MV-4-11 (cell line): Measurements from ENCODE around the gene NMD3.
"Not testable (repeated sequence)": the region's sequence is repeated elsewhere in the genome, so short reads cannot be mapped to it uniquely, and the experiment has no call there.

Experiments
- DNase-seq: peaks from one replicate; lab custom pipeline; 2025; lab: John Stamatoyannopoulos, UW

The NMD3 gene

DNA sequence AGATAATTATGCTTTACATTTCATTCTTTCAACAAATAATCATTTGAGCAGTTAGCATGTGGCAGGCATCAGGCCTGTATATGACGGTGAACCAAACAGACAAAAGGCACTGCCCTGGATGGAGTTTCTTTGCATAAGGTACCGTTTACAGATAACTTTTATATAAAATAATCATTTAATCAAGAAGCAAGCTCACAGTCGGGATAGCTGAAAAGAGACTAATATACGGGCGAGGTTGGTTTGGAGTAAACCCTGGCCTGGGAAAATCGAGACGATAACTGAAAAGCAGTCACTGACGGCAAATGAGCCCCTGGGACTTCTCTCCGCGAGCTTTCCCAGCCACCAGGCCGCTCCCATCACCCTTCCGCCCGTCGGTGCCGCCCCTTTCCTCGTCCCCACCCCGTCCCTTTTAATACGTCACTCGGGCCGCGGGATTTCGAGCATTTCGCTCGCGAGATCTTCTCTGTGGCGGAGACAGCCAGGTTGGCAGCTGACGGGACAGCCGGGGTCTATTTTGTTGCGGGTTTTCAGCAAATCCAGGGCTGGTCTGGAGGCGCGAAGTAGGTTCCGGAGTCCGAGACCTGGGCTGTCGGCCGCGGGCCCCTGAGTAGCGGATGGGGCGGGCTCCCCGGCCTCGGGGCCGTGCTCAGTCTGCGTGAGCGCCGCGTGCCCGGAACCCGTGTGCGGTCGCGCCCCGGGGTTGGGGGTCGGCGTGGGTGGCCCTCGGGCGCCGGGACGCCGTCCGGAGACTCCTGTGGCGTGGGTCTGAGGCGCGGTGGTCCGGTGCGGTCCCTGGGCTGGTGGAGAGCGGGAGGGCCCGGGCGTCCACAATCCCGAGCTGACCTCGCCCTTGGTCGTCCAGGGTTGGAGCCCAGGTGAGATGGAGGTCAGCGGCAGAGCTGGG is at the start of gene NMD3:
Gene NMD3 (plus strand): TSS at position 462 of the 904 bp plus-strand sequence. CDS start 703 bp downstream, outside the sequence.
- peak; percentile 81 for DNase-seq

DNA sequence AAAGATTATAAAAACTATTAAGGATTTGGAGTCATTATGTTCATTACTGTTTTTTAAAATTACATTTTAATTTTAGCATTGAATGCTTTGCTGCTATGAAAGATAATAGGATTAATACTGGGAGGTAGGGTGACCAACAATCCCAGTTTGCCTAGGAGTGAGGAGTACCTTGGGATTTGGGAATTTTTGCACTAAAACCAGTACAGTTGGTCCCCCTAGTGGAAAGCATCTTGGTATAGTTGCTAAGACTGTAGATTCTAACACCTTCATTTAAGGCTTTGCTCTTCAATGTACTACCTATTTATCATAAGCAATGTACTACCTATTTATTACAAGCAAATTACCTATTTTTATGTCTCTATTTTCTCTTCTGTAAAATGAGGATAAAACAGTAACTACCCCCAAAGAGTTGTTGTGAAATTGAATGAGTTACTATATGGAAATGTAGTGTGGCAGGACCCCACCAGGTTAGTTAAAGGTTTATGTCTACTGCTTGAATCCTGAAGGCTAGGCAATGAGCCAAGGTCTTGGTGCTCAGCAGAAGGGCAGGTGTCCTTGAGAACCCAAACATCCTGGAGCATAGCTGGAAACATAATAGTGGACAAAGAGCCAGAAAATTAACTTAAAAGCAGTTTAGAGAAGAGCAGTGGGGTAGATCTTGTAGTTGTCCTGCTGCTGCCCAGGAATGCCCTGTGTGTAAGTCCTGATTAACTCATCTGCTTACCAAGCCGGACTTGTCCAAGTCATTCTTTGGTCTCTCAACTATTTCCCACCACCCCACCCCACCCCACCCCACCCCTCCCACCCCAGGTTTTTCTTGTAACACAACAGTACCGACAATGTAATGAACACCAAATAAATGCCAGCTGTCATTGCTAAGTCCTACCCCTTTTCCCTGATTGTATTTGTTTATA is 49.2 kb upstream of the NMD3 start:
- DNase-seq = no peak

DNA sequence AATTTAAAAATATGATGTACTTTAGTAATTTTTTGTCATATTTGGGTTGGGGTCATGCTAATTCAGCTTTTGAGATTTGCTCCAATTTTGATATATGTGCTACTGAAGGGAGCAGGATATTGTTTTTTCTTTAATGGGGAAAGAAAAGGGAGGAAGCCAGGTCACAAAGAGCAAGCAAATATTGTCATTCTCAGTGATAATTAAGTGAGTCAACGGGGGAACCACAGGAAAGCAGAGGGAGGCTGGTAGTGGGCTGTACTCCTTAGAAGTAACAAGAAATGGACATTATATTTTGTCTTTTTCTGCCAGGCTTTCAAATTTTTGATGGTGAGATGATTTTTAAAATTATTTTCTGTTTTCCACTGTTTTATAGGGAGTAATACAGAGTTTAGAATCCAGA is 45.6 kb upstream of the NMD3 start:
- no peak for DNase-seq

DNA sequence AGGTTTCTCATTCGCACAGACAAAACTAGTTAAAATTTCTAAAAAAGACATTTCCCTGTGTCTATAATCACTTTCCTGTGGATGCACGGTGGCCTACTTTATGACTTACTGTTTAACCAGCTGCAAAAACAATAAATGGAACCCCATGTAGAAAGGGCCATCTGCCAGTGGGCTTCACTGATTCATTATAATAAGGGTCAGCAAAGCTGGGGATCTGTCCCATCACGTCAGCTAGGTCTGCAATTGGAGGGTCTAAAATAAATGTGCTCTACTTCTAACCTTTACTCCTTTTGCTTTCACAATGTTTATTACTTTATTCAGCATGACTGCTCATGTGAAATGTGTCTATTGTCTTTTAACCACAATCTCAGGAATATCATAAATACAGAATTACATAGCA is 43.1 kb upstream of the NMD3 start:
- no peak for DNase-seq

DNA sequence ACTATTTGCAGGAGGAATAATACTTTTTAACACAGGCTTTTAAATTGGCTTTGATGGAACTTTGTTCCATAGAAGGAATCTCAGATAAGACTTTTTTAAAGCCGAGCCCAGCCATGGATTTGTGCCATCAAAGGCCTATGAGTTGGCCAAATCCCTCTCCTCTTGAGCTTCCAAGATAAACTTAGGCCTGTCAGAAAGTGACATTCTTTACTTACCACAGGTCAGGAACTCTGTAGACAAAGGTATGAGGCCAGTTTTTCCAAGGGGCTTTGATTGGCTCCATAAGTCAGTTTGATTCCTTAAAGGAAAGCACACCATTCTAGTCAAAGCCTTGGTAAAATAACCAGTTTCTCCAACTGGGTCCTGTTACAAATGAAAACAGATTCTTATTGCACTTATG is 39.7 kb upstream of the NMD3 start:
- DNase-seq = not testable (repeated sequence)

DNA sequence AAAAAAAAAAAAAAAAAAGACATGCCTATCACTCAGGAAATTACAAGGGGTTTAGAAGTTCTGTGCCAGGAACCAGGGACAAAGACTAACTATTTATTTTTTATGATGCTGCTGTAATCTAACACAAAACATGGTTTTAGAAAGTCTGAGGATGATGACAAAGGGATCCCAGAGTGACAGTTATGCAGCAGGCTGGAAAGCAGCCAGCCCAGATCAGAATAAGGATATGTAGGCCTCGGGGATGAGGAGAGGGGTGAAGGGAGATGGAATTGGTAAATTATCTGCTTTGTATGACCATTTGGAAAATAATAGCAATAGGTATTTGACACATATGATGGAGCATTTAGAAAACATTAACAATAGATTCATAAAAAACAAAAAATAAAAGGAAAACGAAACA is 34.1 kb upstream of the NMD3 start:
- DNase-seq = no peak

DNA sequence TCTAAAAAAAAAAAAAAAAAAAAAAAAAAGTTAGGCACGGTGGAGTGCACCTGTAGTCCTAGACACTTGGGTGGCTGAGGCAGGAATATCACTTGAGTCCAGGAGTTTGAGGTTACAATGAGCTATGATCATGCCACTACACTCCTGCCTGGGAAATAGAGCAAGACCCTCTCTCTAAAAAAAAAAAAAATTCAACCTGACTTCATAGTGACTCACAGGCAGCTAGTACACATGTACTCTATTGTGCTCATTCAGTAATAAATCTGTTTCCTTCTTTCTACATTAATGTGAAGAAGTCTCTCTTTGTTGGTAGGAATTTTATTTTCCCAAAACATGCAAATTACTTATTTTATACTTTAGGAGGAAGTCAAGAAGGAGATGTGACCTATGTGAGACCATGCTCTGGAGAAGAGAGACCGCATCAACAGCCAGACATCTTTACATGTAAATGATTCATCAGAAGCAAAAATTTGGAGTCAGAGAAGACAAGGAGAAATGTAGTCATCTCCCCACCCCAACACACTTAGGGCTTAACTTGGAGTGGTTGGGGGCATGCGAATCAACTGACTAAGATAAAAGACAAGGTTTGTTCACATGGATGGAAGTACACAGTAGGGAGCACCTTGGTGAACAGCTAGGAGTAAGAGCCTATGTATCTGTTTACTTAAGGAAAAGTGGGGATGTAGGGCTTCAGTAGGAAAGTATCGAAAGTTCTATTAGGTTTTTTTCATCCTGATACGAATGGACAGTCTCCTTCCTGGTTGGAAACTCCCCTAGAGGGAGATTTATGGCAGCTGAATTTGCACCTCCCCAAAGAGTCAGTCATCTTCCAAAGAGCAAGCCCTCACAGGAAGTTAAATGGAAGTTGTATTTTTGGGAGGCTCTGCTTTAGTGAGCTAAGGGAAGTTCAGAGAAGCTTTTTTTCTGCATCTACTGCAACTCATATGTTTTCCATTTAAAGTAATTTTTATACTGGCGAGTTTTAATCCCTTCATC is 23.0 kb upstream of the NMD3 start:
- DNase-seq = no peak

DNA sequence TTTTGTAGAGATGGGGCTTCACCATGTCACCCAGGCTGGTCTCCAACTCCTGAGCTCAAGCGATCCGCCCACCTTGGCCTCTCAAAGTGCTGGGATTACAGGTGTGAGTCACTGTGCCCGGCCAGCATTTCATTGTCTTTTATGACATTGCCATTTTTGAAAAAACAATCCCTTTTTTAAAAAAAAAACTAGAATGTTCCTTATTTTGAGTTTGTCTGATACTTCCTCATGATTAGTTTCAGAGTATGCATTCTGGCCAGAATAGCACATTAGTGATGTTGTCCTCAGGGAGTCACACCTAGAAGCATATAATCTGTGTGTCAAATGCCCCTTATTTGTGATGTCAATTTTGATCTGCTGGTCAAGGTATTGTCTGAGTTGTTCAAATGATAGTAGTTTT is 21.2 kb upstream of the NMD3 start:
- peak; percentile 56 for DNase-seq

DNA sequence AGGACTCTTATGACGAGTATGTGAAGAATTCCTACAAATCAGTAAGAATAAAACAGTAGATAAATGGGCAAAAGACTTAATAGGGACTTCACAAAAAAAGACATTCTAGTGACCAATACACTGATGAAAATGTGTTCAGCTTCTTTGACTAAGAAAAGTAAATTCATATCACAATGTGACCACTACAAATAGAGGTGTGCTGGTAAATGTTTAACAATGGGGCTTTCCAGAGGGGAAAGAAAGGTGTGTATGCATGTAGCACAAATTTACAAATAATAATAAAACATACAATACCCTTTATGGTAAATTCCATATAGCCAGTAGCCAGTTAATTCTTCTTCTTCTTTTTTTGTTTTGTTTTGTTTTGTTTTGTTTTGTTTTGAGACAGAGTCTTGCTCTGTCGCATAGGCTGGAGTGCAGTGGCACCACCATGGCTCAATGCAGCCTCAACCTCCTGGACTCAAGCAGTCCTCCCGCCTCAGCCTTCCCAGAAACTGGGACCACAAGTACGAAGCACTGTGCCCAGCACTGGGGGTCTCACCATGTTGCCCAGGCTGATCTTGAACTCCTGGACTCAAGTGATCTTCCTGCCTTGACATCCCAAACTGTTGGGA is 17.5 kb upstream of the NMD3 start:
- no peak for DNase-seq

DNA sequence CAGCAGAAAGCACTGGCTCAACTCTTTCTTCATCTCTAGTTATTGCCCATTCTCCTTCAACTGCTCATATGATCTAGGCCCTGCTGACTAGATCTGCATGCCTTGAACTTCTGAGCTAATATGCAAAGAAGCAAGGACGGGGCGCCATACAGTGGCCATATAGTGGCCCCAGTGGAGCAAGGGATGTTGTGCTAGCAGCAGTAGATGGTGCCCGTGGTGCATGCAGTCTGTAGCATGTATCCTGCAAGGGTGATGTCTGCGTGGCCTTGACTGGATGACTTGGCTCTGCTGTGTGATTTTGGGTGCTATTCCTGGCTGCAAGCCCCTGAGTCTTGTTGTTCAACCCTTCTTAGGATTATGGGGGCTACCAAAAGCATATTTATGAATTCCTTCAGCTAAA is 12.2 kb upstream of the NMD3 start:
- DNase-seq = peak; percentile 10

DNA sequence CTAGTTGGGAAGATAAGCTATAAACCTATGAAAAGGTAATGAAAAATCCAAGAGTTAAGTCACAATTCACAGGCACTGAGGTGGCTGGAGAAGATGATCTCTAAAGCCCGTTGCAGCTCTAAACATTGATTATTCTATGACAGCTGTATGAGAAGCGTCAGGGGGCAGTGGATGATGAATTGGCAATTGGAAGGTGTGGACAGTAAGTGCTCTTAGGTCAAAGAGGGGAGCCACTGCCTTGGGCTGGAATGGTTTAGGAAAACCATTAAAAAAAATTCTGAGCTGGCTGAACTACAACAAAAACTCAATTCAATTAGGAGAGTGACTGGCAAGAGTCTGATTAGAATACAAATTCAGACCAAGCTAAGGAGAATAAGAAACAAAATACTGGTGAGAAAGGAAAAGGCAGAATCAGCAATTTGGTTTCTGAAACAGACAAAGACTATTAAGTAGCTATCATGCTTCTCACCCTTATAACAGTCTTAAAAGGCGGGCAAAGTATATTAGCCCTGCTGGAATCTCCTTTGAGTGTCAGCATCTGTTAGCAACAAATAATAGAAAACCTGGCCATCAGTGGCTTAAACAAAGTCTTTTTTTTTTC is 8.8 kb upstream of the NMD3 start:
- no peak for DNase-seq

DNA sequence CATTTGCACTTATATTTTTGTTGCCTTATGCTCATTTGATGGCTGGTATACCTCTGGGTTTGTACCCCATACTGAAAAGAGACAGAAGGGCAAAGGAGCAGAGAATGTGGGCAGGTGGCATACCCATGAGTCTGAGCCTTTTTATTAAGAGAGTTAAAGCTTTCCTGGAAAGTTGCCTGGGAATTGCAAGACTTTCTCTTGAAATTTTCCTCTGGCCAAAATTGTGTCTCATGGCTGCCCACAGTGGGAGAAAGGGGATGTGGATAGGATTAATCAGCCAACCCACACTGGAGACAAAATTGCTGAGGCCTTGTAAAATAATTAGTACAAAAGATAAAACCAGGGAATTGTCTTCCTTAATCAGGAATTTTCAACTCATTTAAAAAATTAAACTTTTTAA is 8.2 kb upstream of the NMD3 start:
- DNase-seq = no peak

DNA sequence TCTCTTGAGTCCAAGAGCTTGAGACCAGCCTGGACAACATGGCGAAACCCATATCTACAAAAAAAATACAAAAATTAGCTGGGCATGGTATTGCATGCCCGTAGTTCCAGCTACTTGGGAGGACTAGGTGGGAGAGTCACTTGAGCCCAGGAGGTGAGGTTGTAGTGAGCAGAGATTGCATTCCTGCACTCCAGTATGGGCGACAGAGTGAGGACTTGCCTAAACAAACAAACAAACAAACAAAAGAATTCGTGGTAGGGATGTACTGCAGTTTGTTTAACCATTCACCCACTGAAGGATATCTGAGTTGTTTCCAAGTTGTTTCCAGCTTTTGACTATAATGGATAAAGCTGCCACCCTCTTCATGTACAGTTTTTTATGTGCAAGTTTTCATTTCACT is 7.5 kb upstream of the NMD3 start:
- no peak for DNase-seq

DNA sequence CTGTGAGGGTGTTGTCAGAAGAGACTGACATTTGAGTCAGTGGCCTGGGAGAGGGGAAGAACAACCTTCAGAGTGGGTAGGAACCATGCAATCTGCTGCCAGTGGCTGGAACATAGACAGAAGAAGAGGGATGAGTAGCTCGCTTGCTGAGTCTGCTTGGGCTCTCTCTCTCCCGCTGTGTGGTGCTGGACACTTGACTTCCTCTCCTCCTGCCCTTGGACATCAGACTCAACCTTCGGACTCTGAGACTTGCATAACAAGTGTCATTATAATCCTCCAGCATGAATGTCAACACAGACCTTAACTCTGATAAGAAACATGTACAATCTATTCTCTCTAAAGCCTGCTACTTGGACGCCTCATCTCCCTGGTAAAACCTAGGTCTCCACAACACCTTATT is 5.9 kb upstream of the NMD3 start:
- no peak for DNase-seq

DNA sequence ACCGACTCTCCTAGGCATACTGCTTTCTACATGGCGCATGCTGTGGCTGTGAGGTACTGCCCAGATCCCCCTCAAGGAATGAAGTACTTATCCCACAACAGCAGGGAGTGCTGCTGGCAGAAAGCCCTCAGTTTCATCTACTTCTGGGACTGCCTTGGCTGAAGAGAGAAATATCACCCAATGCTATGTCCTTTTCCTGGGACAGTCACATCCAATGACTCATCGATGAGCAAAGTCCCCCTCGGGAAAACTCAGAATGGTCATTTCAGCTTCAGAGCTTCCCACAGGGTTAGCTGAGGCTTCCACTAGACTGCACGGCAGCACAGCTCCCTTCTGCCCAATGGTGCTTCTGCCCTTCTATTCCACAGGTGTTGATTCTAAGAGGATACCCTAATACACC is 3.6 kb upstream of the NMD3 start:
- no peak for DNase-seq

DNA sequence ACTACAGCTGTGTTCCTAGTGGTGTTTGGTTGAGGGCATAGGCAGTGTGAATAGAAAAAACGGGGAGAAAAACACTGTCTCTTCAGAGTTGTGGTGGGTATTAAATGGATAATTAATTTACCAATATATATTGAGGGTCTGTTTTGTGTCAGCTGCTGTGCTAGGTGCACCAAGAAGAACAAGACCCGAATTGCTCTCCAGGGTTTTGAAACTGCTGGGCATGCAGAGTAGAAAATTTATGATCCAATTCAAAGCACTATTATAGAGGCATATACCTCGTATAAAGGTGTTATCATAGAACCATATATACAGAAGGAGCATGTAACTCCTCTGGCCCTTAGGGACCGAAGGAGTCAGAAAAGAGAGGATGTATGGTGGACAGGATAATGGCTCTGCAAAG is 1.6 kb upstream of the NMD3 start:
- DNase-seq = no peak

DNA sequence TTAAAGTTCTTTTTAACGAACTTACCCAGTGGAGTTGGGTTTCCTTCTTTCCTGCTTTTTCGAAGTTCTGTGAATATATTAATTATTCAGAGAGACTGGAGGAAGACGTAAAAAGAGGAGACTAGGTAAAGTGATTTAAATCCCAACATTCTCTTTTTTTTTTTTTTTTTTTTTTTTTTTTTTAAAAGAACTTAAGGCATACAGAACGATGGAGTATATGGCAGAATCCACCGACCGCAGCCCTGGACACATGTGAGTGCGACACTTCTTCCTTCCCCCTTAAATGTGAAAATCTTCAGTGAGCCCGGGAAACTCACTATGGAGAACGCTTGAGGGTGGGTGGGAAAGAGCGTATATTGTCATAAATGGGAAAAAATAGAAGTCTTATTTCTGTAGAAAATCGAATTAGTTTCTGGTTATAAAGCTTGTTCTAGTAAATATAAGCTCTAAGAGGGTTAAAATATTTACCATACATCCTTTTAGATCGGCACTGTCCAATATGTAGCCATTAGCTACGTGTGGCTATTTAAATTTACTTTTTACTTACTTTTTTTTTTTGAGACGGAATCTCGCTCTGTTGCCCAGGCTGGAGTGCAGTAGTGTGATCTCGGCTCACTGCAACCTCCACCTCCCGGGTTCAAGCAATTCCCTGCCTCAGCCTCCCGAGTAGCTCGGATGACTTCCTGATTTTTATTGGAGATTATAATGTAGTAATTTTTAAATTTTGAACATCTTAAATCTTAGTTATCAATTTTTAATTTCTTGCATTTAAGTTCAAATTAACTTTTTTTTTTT is 892 bp downstream of the NMD3 start:
- DNase-seq = peak; percentile 30

DNA sequence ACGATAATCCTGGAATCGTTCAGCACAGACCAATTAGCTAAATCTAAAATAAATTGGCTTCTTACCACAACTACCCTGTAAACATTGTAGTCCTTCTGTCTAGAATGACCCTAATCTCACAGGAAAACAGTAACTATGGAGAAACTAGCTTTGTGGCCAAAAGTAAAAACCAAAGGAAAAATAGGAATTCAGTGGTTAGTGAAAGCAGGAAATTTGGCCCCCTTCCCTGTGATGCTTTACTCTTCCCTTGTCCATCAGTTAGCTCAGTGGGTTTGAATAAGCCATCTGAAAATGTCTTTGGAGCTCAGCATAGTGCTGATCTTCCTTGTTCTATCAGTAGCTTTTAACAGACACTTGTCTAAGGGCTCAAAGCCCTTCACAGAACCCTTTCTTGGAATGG is 1.6 kb downstream of the NMD3 start:
- no peak for DNase-seq

DNA sequence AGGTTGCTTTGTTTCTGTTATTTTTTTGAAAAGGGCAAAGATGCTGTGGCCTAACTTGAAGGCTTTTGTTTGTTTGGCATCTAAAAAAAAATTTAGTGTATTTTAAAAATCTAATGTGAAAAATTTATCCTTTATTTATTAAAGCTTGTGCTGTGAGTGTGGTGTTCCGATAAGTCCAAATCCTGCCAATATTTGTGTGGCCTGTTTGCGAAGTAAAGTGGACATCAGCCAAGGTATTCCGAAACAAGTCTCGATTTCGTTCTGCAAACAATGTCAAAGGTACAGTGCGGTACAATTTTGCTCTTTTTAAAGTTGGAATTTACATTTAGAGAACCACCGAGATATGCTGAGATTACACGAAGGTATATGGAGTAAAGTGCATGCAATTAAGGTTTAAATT is 3.7 kb downstream of the NMD3 start:
- no peak for DNase-seq

DNA sequence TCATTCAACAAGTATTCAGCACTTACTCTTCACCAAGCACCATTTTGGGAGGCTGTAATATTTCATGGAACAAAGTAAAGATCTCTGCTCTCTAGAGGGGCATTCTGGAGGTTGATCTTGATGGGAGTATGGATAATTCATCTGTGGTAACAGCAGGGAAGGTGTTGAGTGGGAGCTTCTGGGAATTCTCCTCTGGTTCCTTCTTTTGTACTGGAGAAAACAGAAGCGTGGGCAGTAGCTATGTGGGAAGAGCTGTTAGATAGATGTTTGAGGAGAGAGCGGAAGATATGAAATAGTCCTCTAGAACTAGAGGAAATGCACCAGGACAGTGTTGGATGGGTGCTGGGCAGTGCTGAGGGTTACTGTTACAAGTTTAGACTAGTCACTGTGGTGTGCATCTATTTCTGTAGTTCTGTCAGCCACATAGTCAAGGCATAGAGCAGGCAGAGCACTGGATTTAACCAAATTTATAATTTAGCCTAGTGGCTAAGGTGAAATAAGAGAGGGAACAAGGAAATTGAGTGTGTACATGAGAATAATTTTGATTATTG is 9.6 kb downstream of the NMD3 start:
- DNase-seq = no peak
